ENCODE measurements around the gene SDF2L1. TPM values are rescaled to one million over a fixed set of nuclear protein-coding genes. Genes with fewer than 3 reads are reported as not detected.
A peak's percentile ranks its signal among the peaks of the same experiment; 100 is the strongest.

SDF2L1 gene
- total and polyA plus RNA-seq, 9 of the 15 experiments (the other 6 are each of a cell fraction or from before 2014, with no cell fraction given), result 15.1 to 989 (median 124) TPM

GRCh38 chr22:21629255-21630149, 12.6 kb upstream of the SDF2L1 start, which contains the start of gene YDJC (continued):
- TF ChIP-seq ZNF318 (IDR thresholded peaks at IDR 0.05; ENCODE audit: borderline replicate concordance in 1 of 2, low read depth in 1 of 2) (no peak), HMBOX1 (IDR thresholded peaks at IDR 0.05) (no peak), TEAD4 (IDR thresholded peaks at IDR 0.05; ENCODE audit: low read length) (no peak), TEAD4 (CRISPR knock-in tag; IDR thresholded peaks at IDR 0.05; ENCODE audit: borderline replicate concordance) (no peak), UBTF (IDR thresholded peaks at IDR 0.05; ENCODE audit: borderline replicate concordance in 1 of 2, low read depth in 2 of 2, low read length in 2 of 2) (no peak), MXI1 (IDR thresholded peaks at IDR 0.05; ENCODE audit: low read depth, low read length) (peak; percentile 98), CHD2 (IDR thresholded peaks at IDR 0.05; ENCODE audit: low read depth, low read length) (peak; percentile 72), LARP7 (IDR thresholded peaks at IDR 0.05) (no peak), ZFPM2 (CRISPR knock-in tag; IDR thresholded peaks at IDR 0.05) (no peak), ZNF655 (CRISPR knock-in tag; IDR thresholded peaks at IDR 0.05) (no peak), ERF (CRISPR knock-in tag; IDR thresholded peaks at IDR 0.05) (no peak)
